DND-41 (cell line): ENCODE data around the gene RHBDF1.

Source experiments
- EZH2 ChIP-seq: IDR thresholded peaks from 3 replicates; pipeline ENCODE4 v1.6.1; 2012; ENCODE audit warnings: borderline replicate concordance, low read depth, mild to moderate bottlenecking, moderate library complexity, low read length, inconsistent platforms; ENCODE audit not compliant: severe bottlenecking
- TF ChIP-seq, protein P1 (sequence below): IDR thresholded peaks from 2 replicates; pipeline ENCODE4 v1.5.1; 2012; ENCODE audit warnings: borderline replicate concordance, low read length, moderate library complexity, mild to moderate bottlenecking; ENCODE audit not compliant: poor library complexity, severe bottlenecking; ENCODE audit errors: extremely low read depth

DNA sequence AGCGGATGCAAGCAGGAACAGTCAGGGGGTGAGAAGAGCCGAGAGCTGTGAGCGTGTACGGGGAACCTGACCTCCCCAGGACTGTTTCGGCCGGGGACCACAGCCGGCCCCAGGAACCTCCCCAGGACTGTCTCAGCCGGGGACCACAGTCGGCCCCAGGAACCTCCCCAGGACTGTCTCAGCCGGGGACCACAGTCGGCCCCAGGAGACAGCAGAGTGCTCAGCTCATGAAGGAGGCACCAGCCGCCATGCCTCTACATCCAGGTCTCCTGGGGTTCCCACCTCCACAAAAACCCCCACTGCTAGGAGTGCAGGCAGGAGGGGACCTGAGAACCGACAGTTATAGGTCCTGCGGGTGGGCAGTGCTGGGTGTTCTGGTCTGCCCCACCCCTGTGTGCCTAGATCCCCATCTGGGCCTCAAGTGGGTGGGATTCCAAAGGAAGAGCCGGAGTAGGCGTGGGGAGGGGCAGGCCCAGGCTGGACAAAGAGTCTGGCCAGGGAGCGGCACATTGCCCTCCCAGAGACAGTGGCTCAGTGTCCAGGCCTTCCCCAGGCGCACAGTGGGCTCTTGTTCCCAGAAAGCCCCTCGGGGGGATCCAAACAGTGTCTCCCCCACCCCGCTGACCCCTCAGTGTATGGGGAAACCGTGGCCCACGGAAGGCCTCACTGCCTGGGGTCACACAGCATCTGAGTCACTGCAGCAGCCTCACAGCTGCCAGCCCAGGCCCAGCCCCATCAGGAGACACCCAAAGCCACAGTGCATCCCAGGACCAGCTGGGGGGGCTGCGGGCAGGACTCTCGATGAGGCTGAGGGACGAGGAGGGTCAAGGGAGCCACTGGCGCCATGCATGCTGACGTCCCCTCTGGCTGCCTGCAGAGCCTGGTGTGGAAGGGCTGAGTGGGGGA is 4.3 kb downstream of the RHBDF1 start:
- TF ChIP-seq, protein P1, sequence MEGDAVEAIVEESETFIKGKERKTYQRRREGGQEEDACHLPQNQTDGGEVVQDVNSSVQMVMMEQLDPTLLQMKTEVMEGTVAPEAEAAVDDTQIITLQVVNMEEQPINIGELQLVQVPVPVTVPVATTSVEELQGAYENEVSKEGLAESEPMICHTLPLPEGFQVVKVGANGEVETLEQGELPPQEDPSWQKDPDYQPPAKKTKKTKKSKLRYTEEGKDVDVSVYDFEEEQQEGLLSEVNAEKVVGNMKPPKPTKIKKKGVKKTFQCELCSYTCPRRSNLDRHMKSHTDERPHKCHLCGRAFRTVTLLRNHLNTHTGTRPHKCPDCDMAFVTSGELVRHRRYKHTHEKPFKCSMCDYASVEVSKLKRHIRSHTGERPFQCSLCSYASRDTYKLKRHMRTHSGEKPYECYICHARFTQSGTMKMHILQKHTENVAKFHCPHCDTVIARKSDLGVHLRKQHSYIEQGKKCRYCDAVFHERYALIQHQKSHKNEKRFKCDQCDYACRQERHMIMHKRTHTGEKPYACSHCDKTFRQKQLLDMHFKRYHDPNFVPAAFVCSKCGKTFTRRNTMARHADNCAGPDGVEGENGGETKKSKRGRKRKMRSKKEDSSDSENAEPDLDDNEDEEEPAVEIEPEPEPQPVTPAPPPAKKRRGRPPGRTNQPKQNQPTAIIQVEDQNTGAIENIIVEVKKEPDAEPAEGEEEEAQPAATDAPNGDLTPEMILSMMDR, result no peak
- no peak for TF ChIP-seq EZH2
